Activated naive CD4-positive, alpha-beta T cell treated with anti-CD3 and anti-CD28 coated beads, Interleukin-2, amount 10 ng/mL, durations not matched to agents 5 hours and 36 hours (primary cell): ENCODE measurements around the gene FGF2. TPM values are rescaled to one million over a fixed set of nuclear protein-coding genes. Genes with fewer than 3 reads are reported as not detected.

ENCODE experiments used
- total RNA-seq, 2 experiments: library from RNA; stranded (reverse); gene quantifications; one replicate each; pipeline ENCODE4 v1.2.3, GENCODE V29; 2021

The FGF2 gene
- under 1 TPM; 0.05 to 0.07 TPM for total RNA-seq

DNA sequence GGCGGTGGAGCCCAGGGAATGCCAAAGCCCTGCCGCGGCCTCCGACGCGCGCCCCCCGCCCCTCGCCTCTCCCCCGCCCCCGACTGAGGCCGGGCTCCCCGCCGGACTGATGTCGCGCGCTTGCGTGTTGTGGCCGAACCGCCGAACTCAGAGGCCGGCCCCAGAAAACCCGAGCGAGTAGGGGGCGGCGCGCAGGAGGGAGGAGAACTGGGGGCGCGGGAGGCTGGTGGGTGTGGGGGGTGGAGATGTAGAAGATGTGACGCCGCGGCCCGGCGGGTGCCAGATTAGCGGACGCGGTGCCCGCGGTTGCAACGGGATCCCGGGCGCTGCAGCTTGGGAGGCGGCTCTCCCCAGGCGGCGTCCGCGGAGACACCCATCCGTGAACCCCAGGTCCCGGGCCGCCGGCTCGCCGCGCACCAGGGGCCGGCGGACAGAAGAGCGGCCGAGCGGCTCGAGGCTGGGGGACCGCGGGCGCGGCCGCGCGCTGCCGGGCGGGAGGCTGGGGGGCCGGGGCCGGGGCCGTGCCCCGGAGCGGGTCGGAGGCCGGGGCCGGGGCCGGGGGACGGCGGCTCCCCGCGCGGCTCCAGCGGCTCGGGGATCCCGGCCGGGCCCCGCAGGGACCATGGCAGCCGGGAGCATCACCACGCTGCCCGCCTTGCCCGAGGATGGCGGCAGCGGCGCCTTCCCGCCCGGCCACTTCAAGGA, at the start of gene FGF2:
Gene FGF2 (plus strand): TSS at position 279 of the 705 bp plus-strand sequence. CDS start 344 bp downstream, at position 623.

DNA sequence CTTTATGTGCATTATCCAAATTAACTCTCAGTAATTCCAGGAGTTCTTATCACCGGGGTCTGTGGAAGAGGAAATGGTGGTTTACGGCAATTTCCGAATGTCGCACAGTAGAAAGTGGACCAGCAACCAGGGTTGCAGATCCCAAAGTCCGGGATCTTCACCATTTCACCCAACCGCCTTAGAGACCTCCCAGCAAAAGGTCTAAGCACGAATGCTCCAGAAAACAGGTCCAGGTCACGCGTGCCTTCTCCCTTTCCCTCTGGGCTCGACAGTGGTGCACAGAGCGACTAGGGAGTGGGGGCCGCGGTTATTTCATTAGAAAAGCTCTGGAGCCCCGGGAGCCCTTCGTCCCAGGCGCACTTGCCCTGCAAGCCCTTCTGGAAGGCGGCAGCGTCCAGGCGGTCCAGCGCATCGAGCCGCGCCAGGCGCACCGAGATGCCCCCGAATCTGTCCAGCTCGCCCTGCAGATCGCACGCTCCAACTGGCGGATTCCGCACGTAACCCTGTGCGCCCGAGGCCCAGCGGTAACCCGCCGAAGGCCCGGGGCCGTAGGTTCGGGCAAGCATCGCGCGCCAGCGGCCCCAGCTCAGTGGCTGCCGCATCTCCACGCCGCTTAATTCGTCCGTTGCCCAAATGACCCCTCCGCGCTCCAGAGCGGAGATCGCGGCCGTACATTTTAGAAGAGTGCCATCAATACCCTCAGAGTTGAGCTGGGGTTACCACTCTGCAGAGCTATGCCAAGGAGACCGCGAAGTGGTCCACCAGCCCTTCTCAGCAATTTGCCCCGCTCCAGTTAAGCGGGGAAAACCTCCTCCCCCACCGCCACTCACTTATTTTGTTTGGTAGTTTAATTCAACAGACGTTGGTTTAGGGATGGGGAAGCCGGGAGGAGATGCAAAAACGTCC, 95.6 kb downstream of the FGF2 start, which contains the start of gene NUDT6:
Gene NUDT6 (minus strand): TSS at position 627 of the 906 bp plus-strand sequence. CDS start 25 bp downstream, at position 602.

Other genes with a start within 250 kb of the FGF2 start
- under 1 TPM; 0.36 to 0.50 TPM for gene IL21, start 205.8 kb upstream of the FGF2 start, total RNA-seq
- 1 to 10 TPM; 2.2 to 2.6 TPM for gene BBS12, start 94.1 kb upstream of the FGF2 start, total RNA-seq
- 10 to 100 TPM; 13.2 to 13.8 TPM for gene NUDT6, start 95.8 kb downstream of the FGF2 start, total RNA-seq